K562 treated with DMSO at 1 percent for 12 hours (cell line): Measurements from ENCODE around the gene FGD4. TPM values are rescaled to one million over a fixed set of nuclear protein-coding genes. Genes with fewer than 3 reads are reported as not detected.

Experiments used
- total RNA-seq: library from RNA; unstranded; fragments of 300-600 nt; gene quantifications from 2 replicates; pipeline ENCODE4 v1.2.3, GENCODE V29; 2022; ENCODE audit not compliant: insufficient read depth

Gene FGD4
- 0.36 TPM in 1 of 2 replicates, not detected in the other for total RNA-seq

GRCh38 chr12:32399370-32400113 lies at the start of gene FGD4:
Gene FGD4 (plus strand): TSS chr12:32399558.

GRCh38 chr12:32679091-32679919 lies 279.9 kb downstream of the FGD4 start, which contains the start of gene DNM1L:
Gene DNM1L (plus strand): TSS chr12:32679301. CDS start chr12:32679364, 63 bp downstream.

